Ishikawa (cell line): ENCODE results near the gene SMARCA4.

ENCODE experiments used
- CEBPB ChIP-seq: IDR thresholded peaks from 2 replicates; pipeline ENCODE4 v1.6.1; 2012
- EGR1 ChIP-seq: IDR thresholded peaks from 2 replicates; pipeline ENCODE4 v1.6.1; 2012
- EP300 ChIP-seq: IDR thresholded peaks from 2 replicates; pipeline ENCODE4 v1.6.1; 2012; ENCODE audit warnings: borderline replicate concordance
- FOXM1 ChIP-seq: IDR thresholded peaks from 2 replicates; pipeline ENCODE4 v1.6.1; 2012; ENCODE audit warnings: low read depth, borderline replicate concordance
- RAD21 ChIP-seq: IDR thresholded peaks from 2 replicates; pipeline ENCODE4 v1.6.1; 2012; ENCODE audit warnings: low read depth
- YY1 ChIP-seq: IDR thresholded peaks from 2 replicates; pipeline ENCODE4 v1.6.1; 2012; ENCODE audit warnings: low read depth

- TF ChIP-seq EGR1: no peak
- TF ChIP-seq CEBPB: no peak
- TF ChIP-seq YY1: no peak
- TF ChIP-seq RAD21: no peak
- TF ChIP-seq FOXM1: no peak
- TF ChIP-seq EP300: no peak
Measured at GRCh38 chr19:11033763-11034162, 72.9 kb downstream of the SMARCA4 start.
